C4-2B (cell line): ENCODE measurements around the gene SLC4A1AP.

Experiments used
- CTCF ChIP-seq: fragments of 450-650 bp; conservative IDR thresholded peaks from 2 replicates; pipeline ENCODE4 v1.5.1; 2017; ENCODE audit warnings: mild to moderate bottlenecking
- ZFX ChIP-seq: fragments of 450-650 bp; IDR thresholded peaks from 2 replicates; pipeline ENCODE4 v1.6.1; 2017

GRCh38 chr2:27728081-27728858 is 64.6 kb downstream of the SLC4A1AP start:
- TF ChIP-seq CTCF (no peak), ZFX (no peak)
